Prostate gland (tissue), 2 donors: Measurements from ENCODE around the gene PTH. TPM values are rescaled to one million over a fixed set of nuclear protein-coding genes. Genes with fewer than 3 reads are reported as not detected.
A peak's percentile ranks its signal among the peaks of the same experiment; 100 is the strongest.

ENCODE experiments used
- DNase-seq: peaks from one replicate; pipeline ENCODE4 v3.0.0-alpha.2; 2019; ENCODE audit warnings: low spot score
- H3K27ac ChIP-seq, 2 donors: fragments of 200-600 bp; sonication (generic); 2 replicates each; pipeline ENCODE4 v1.5.1; 2017 to 2019
- H3K27me3 ChIP-seq: fragments of 200-600 bp; sonication (generic); replicated peaks from 2 replicates; pipeline ENCODE4 v1.5.1; 2019; ENCODE audit not compliant: insufficient read depth
- H3K36me3 ChIP-seq, 2 donors: fragments of 200-600 bp; sonication (generic); 1 replicate in 1 of 2; 2 replicates in 1 of 2; pipeline versions ENCODE4 v1.5.1 to v1.8.1; 2017 to 2019
- H3K4me1 ChIP-seq: fragments of 200-600 bp; sonication (generic); replicated peaks from 2 replicates; pipeline ENCODE4 v1.5.1; 2019
- H3K4me3 ChIP-seq, 2 donors: fragments of 200-600 bp; sonication (generic); 2 replicates each; pipeline ENCODE4 v1.5.1; 2017 to 2019
- H3K9me3 ChIP-seq: fragments of 200-600 bp; sonication (generic); 2 replicates; pipeline ENCODE4 v1.5.1; 2017
- CTCF ChIP-seq, 4 experiments: fragments of 200-600 bp in 2 of 4; fragments of 450-650 bp in 2 of 4; sonication (generic) in 2 of 4; IDR thresholded peaks; 1 replicate in 3 of 4; 2 replicates in 1 of 4; pipeline ENCODE4 v1.5.1; 2016 to 2019; ENCODE audit warnings: antibody characterized with exemption in 4 of 4, mild to moderate bottlenecking in 2 of 4, moderate library complexity in 2 of 4
- POLR2A ChIP-seq: fragments of 450-650 bp; IDR thresholded peaks from one replicate; pipeline ENCODE4 v1.6.1; 2016; ENCODE audit warnings: antibody characterized with exemption, mild to moderate bottlenecking
- POLR2AphosphoS5 ChIP-seq: sonication (generic); formaldehyde crosslinking; IDR thresholded peaks from one replicate; pipeline ENCODE4 v1.6.1; 2017; ENCODE audit warnings: antibody characterized with exemption
- WGBS: methylation state at CpG from one replicate; pipeline ENCODE4 v1.1.5; 2018; 5-methylcytosine and 5-hydroxymethylcytosine counted together
- intact Hi-C: fragments of 100-400 bp; cut with DNase I; formaldehyde crosslinking; loops from one replicate; pipeline ENCODE4 v1.14.2; 2022
- total RNA-seq, 2 donors: library from RNA; depleted of rRNA; stranded (reverse); fragments of >200 nt; gene quantifications; one replicate each; pipeline ENCODE4 v1.1.0, GENCODE V29; 2016

The PTH gene
- total RNA-seq, 2 donors from 2014 or later, result not detected

DNA sequence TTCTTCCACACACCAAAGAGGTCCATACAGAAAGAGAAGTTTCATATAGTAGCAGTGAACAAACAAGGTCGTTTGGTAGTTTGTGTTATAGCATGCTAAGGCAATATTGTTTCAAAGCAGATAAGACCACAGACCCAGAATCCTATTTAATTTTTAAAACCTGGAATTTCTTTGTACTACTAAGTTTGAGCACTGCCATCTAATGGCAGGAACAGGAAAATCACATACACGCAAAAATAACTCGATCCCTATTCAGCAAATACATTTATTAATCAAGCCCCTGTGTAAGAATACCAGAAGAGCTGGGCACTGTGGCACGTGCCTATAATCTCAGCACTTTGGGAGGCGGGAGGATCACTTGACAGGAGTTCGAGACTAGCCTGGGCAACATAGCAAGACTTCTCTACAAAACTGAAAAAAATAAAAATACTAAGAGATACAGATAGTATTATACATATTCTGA is 29.9 kb downstream of the PTH start:
- DNase-seq, result no peak
- Histone ChIP-seq H3K27me3 (no peaks in the 10 kb centered on the region), H3K4me1 (no peaks in the 10 kb centered on the region), H3K27ac (no peak overlapping the region), H3K9me3 (no peaks in the 10 kb centered on the region), H3K36me3 (no peaks in the 10 kb centered on the region), H3K4me3 (no peak overlapping the region)
- WGBS, result 7% methylated on average over 6 of the region's 6 CpGs
- intact Hi-C loops, result loop anchor here (10.0 kb wide), 2 partner anchors 81 to 251 kb away; no protein-coding TSS in a partner anchor
- TF ChIP-seq CTCF (IDR thresholded peaks at IDR 0.05) (peak in 3 of 4 experiments; percentile 25 to 50 (median 47)), POLR2AphosphoS5 (no peak)

GRCh38 chr11:13463779-13464290 is 32.0 kb downstream of the PTH start:
- TF ChIP-seq CTCF (IDR thresholded peaks at IDR 0.05) (no peak), POLR2A (no peak), POLR2AphosphoS5 (no peak)
- intact Hi-C loops, result loop anchor here (5.0 to 10.0 kb wide), 3 partner anchors 79 to 249 kb away; partner anchors contain the start of gene FAR1
- 29% methylated on average over 12 of the region's 12 CpGs for WGBS

GRCh38 chr11:13462901-13463778 is 32.7 kb downstream of the PTH start, which contains the start of gene BTBD10:
TSS of gene BTBD10 (minus strand) at chr11:13463222. CDS start at chr11:13445124, 18,098 bp downstream.
- WGBS, result under 1% methylated on average over 71 of the region's 71 CpGs

More at GRCh38 chr11:13463779-13464290, 32.0 kb downstream of the PTH start:
- Histone ChIP-seq H3K4me3 (peak overlapping the region; percentile 70 to 83), H3K4me1 (no peaks in the 10 kb centered on the region), H3K9me3 (no peaks in the 10 kb centered on the region), H3K36me3 (no peaks in the 10 kb centered on the region), H3K27me3 (no peaks in the 10 kb centered on the region), H3K27ac (peak overlapping the region; percentile 89 to 90)
- DNase-seq, result no peak

GRCh38 chr11:13462311-13462900 is 33.4 kb downstream of the PTH start:
- Histone ChIP-seq H3K9me3 (no peaks in the 10 kb centered on the region), H3K4me1 (no peaks in the 10 kb centered on the region), H3K27me3 (no peaks in the 10 kb centered on the region), H3K36me3 (no peaks in the 10 kb centered on the region), H3K27ac (peak overlapping the region; percentile 89 to 90), H3K4me3 (peak overlapping the region; percentile 70 to 83)
- peak; percentile 69 for DNase-seq
- 2% methylated on average over 18 of the region's 18 CpGs for WGBS
- TF ChIP-seq POLR2AphosphoS5, result no peak
- intact Hi-C loops, result loop anchor here (5.0 to 10.0 kb wide), 3 partner anchors 78 to 248 kb away; partner anchors contain the start of gene FAR1

More at GRCh38 chr11:13462901-13463778, 32.7 kb downstream of the PTH start, which contains the start of gene BTBD10:
- Histone ChIP-seq H3K4me1 (no peaks in the 10 kb centered on the region), H3K27ac (peak within 1 kb of the TSS; percentile 89 to 90), H3K9me3 (no peaks in the 10 kb centered on the region), H3K27me3 (no peaks in the 10 kb centered on the region), H3K36me3 (no peaks in the 10 kb centered on the region), H3K4me3 (peak within 1 kb of the TSS; percentile 70 to 83)
- peak; percentile 93 for DNase-seq
- intact Hi-C loops, result loop anchor here (5.0 to 10.0 kb wide), 3 partner anchors 78 to 248 kb away; partner anchors contain the start of gene FAR1
- peak; percentile 94 for TF ChIP-seq POLR2AphosphoS5
- no peak for TF ChIP-seq CTCF (IDR thresholded peaks at IDR 0.05)
- peak; percentile 91 for TF ChIP-seq POLR2A

DNA sequence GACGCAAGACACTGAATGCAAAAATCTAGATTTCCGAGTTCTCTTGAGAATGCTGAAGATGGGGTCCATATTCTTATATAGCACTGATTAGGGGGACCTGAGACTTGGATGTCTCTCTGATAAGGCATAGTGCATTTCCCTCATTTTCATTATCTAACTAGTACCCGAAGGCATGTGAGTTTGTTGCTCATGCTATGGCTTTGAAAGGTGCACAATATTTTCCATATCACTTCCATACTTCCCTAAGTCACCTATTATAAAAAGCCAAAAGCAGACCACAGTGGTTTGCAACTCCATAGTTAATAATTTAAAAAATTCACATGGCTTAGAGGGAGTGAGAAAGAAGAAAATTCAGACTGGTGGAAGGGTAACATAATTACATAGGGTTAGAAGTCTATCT is 34.5 kb downstream of the PTH start:
- Histone ChIP-seq H3K27ac (no peak overlapping the region), H3K36me3 (no peaks in the 10 kb centered on the region), H3K4me3 (no peak overlapping the region), H3K9me3 (no peaks in the 10 kb centered on the region), H3K4me1 (no peaks in the 10 kb centered on the region), H3K27me3 (no peaks in the 10 kb centered on the region)
- TF ChIP-seq POLR2A, result no peak
- no peak for TF ChIP-seq POLR2AphosphoS5
- no peak for TF ChIP-seq CTCF (IDR thresholded peaks at IDR 0.05)
- intact Hi-C loops, result loop anchor here (5.0 to 10.0 kb wide), 3 partner anchors 76 to 246 kb away; partner anchors contain the start of gene FAR1
- 89% methylated on average over 3 of the region's 3 CpGs for WGBS
- no peak for DNase-seq
